ENCODE results near the gene NEURL1.

GRCh38 chr10:103590744-103591291 lies 97.3 kb downstream of the NEURL1 start:
- TF ChIP-seq, protein P1, sequence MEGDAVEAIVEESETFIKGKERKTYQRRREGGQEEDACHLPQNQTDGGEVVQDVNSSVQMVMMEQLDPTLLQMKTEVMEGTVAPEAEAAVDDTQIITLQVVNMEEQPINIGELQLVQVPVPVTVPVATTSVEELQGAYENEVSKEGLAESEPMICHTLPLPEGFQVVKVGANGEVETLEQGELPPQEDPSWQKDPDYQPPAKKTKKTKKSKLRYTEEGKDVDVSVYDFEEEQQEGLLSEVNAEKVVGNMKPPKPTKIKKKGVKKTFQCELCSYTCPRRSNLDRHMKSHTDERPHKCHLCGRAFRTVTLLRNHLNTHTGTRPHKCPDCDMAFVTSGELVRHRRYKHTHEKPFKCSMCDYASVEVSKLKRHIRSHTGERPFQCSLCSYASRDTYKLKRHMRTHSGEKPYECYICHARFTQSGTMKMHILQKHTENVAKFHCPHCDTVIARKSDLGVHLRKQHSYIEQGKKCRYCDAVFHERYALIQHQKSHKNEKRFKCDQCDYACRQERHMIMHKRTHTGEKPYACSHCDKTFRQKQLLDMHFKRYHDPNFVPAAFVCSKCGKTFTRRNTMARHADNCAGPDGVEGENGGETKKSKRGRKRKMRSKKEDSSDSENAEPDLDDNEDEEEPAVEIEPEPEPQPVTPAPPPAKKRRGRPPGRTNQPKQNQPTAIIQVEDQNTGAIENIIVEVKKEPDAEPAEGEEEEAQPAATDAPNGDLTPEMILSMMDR (IDR thresholded peaks at IDR 0.05), result no peak
- no peak for TF ChIP-seq POLR2A (IDR thresholded peaks at IDR 0.05)

All from Peyer's patch (tissue), 4 donors.